Measurements from ENCODE around the gene HSBP1L1. TPM values are rescaled to one million over a fixed set of nuclear protein-coding genes. Genes with fewer than 3 reads are reported as not detected.

HSBP1L1 gene
- polyA plus RNA-seq, 2 of the 4 experiments (the other 2 are of a cell fraction) = 17.7 to 19.1 TPM

DNA sequence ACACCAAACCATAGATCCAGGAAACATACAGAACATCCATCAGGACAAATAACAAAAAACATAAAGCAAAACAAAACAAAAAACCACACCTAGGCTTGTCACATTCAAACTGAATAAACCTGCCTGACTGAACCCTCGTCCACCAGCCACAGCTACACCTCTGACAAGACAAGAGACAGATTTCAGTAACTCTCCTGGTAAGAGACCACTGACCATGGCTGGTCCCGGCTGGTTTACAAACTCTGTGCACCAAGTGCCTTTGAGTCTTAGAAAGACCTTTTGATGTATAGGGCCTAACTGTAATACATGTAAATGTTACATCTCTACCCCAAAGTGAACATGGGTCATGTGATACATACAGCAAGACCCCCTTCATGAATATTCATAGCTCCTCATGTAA lies 8.2 kb upstream of the HSBP1L1 start:
- ATAC-seq (no peak), FAIRE-seq (no peak), DNase-seq (ENCODE audit: low read depth in 1 of 2, low spot score in 1 of 2) (no peak)
- Histone ChIP-seq H3K9me3 (no peaks in the 10 kb centered on the region), H3K4me3 (no peak overlapping the region), H3K4me2 (no peak overlapping the region), H3K27ac (no peak overlapping the region), H3K4me1 (no peaks in the 10 kb centered on the region)
- WGBS (ENCODE audit: missing lambda C conversion rate) = 69% methylated on average over 2 of the region's 2 CpGs
- ChIA-PET CTCF (interaction anchor here (0.8 kb wide), 1 partner anchor 67 kb away, joined by 5 read pairs; no protein-coding TSS in a partner anchor), POLR2A (no interaction called here)
- TF ChIP-seq SMC3 (IDR thresholded peaks at IDR 0.05) (no peak), NR3C1 (IDR thresholded peaks at IDR 0.05) (no peak), HEYL (CRISPR knock-in tag; IDR thresholded peaks at IDR 0.05) (no peak), CEBPB (IDR thresholded peaks at IDR 0.05) (no peak), SREBF2 (IDR thresholded peaks at IDR 0.05) (no peak), RCOR1 (IDR thresholded peaks at IDR 0.05; ENCODE audit: low read depth, low read length) (no peak), TFCP2L1 (CRISPR knock-in tag; IDR thresholded peaks at IDR 0.05) (no peak), EP300 (IDR thresholded peaks at IDR 0.05) (no peak), NFE2L2 (conservative IDR thresholded peaks at IDR 0.05; ENCODE audit: low read length) (no peak), JUNB (IDR thresholded peaks at IDR 0.05) (no peak)
- TF ChIP-seq, protein P1, sequence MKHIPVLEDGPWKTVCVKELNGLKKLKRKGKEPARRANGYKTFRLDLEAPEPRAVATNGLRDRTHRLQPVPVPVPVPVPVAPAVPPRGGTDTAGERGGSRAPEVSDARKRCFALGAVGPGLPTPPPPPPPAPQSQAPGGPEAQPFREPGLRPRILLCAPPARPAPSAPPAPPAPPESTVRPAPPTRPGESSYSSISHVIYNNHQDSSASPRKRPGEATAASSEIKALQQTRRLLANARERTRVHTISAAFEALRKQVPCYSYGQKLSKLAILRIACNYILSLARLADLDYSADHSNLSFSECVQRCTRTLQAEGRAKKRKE (CRISPR knock-in tag; IDR thresholded peaks at IDR 0.05; ENCODE audit: low read depth) = no peak
- TF ChIP-seq, protein P2, sequence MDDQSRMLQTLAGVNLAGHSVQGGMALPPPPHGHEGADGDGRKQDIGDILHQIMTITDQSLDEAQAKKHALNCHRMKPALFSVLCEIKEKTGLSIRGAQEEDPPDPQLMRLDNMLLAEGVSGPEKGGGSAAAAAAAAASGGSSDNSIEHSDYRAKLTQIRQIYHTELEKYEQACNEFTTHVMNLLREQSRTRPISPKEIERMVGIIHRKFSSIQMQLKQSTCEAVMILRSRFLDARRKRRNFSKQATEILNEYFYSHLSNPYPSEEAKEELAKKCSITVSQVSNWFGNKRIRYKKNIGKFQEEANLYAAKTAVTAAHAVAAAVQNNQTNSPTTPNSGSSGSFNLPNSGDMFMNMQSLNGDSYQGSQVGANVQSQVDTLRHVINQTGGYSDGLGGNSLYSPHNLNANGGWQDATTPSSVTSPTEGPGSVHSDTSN (IDR thresholded peaks at IDR 0.05) = no peak
- TF ChIP-seq, protein P3, sequence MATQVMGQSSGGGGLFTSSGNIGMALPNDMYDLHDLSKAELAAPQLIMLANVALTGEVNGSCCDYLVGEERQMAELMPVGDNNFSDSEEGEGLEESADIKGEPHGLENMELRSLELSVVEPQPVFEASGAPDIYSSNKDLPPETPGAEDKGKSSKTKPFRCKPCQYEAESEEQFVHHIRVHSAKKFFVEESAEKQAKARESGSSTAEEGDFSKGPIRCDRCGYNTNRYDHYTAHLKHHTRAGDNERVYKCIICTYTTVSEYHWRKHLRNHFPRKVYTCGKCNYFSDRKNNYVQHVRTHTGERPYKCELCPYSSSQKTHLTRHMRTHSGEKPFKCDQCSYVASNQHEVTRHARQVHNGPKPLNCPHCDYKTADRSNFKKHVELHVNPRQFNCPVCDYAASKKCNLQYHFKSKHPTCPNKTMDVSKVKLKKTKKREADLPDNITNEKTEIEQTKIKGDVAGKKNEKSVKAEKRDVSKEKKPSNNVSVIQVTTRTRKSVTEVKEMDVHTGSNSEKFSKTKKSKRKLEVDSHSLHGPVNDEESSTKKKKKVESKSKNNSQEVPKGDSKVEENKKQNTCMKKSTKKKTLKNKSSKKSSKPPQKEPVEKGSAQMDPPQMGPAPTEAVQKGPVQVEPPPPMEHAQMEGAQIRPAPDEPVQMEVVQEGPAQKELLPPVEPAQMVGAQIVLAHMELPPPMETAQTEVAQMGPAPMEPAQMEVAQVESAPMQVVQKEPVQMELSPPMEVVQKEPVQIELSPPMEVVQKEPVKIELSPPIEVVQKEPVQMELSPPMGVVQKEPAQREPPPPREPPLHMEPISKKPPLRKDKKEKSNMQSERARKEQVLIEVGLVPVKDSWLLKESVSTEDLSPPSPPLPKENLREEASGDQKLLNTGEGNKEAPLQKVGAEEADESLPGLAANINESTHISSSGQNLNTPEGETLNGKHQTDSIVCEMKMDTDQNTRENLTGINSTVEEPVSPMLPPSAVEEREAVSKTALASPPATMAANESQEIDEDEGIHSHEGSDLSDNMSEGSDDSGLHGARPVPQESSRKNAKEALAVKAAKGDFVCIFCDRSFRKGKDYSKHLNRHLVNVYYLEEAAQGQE (IDR thresholded peaks at IDR 0.05) = no peak
- TF ChIP-seq, protein P4, sequence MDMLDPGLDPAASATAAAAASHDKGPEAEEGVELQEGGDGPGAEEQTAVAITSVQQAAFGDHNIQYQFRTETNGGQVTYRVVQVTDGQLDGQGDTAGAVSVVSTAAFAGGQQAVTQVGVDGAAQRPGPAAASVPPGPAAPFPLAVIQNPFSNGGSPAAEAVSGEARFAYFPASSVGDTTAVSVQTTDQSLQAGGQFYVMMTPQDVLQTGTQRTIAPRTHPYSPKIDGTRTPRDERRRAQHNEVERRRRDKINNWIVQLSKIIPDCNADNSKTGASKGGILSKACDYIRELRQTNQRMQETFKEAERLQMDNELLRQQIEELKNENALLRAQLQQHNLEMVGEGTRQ (IDR thresholded peaks at IDR 0.05) = no peak

DNA sequence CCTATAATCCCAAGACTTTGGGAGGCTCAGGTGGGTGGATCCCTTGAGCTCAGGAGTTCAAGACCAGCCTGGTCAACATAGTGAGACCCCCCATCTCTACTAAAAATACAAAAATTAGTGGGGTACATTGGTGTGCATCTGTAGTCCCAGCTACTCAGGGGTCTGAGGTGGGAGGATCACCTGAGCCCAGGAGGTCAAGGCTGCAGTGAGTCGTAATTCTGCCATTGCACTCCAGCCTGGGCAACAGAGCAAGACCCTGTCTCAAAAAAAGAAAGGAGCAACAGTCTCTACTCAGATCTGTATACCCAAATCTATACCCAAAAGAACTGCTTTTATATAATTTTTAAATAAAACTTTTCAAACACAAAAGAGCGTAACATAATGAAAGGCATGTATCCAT lies 5.5 kb upstream of the HSBP1L1 start:
- H3K4me1 ChIP-seq = no peaks in the 10 kb centered on the region
- no peak for ATAC-seq
- ChIA-PET POLR2A (no interaction called here), CTCF (no interaction called here)
- H3K4me2 ChIP-seq = no peak overlapping the region
- H3K27ac ChIP-seq = no peak overlapping the region
- FAIRE-seq = no peak
- no peak overlapping the region for H3K4me3 ChIP-seq
- DNase-seq (ENCODE audit: low read depth in 1 of 2, low spot score in 1 of 2) = no peak
- 86% methylated on average over 2 of the region's 2 CpGs for WGBS (ENCODE audit: missing lambda C conversion rate)
- H3K9me3 ChIP-seq = no peaks in the 10 kb centered on the region
- TF ChIP-seq EHF (CRISPR knock-in tag; IDR thresholded peaks at IDR 0.05) (no peak), HOXB5 (CRISPR knock-in tag; IDR thresholded peaks at IDR 0.05) (no peak), NFE2L2 (conservative IDR thresholded peaks at IDR 0.05; ENCODE audit: low read length) (no peak), RCOR1 (IDR thresholded peaks at IDR 0.05; ENCODE audit: low read depth, low read length) (no peak), SMC3 (IDR thresholded peaks at IDR 0.05) (no peak), FOXS1 (CRISPR knock-in tag; IDR thresholded peaks at IDR 0.05) (no peak), GATA3 (IDR thresholded peaks at IDR 0.05; ENCODE audit: borderline replicate concordance) (no peak), ZC3H11A (IDR thresholded peaks at IDR 0.05) (no peak), SREBF2 (IDR thresholded peaks at IDR 0.05) (no peak), RAD21 (conservative IDR thresholded peaks at IDR 0.05 in 1 of 2, IDR thresholded peaks at IDR 0.05 in 1 of 2) (no peak), MAZ (IDR thresholded peaks at IDR 0.05; ENCODE audit: borderline replicate concordance, low read depth, low read length) (no peak), HEYL (CRISPR knock-in tag; IDR thresholded peaks at IDR 0.05) (no peak), POLR2AphosphoS2 (conservative IDR thresholded peaks at IDR 0.05; ENCODE audit: low read length) (no peak), EHMT2 (IDR thresholded peaks at IDR 0.05; ENCODE audit: low read depth) (no peak)
- TF ChIP-seq, protein P5, sequence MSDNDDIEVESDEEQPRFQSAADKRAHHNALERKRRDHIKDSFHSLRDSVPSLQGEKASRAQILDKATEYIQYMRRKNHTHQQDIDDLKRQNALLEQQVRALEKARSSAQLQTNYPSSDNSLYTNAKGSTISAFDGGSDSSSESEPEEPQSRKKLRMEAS (IDR thresholded peaks at IDR 0.05) = no peak
- TF ChIP-seq, protein P2 (IDR thresholded peaks at IDR 0.05) = no peak
- TF ChIP-seq, protein P3 (IDR thresholded peaks at IDR 0.05) = no peak
- TF ChIP-seq, protein P4 (IDR thresholded peaks at IDR 0.05) = no peak

All from A549 (cell line).